ENCODE results near the gene ATP1A4. TPM values are rescaled to one million over a fixed set of nuclear protein-coding genes. Genes with fewer than 3 reads are reported as not detected.

Gene ATP1A4
- total RNA-seq, 4 donors from 2014 or later, result 0.47 TPM; not detected in 3

GRCh38 chr1:160171980-160172379 is 20.6 kb downstream of the ATP1A4 start:
- Histone ChIP-seq H3K36me3 (no peaks in the 10 kb centered on the region), H3K4me1 (no peaks in the 10 kb centered on the region), H3K27me3 (no peaks in the 10 kb centered on the region), H3K27ac (no peak overlapping the region), H3K4me3 (no peak overlapping the region), H3K9me3 (no peaks in the 10 kb centered on the region)
- WGBS, 2 donors (ENCODE audit: low coverage in 1 of 2), result 34 to 72% methylated on average over 8 to 9 of the region's 9 CpGs
- TF ChIP-seq POLR2A (IDR thresholded peaks at IDR 0.05), result no peak
- TF ChIP-seq EP300 (IDR thresholded peaks at IDR 0.05), result no peak
- TF ChIP-seq CTCF (IDR thresholded peaks at IDR 0.05), result no peak
- no peak for ATAC-seq

GRCh38 chr1:160177231-160177630 is 25.8 kb downstream of the ATP1A4 start:
- WGBS, 2 donors (ENCODE audit: low coverage in 1 of 2), result 43 to 80% methylated on average over 1 of the region's 2 CpGs
- TF ChIP-seq CTCF (IDR thresholded peaks at IDR 0.05), result no peak
- no peak for TF ChIP-seq POLR2A (IDR thresholded peaks at IDR 0.05)
- TF ChIP-seq POLR2AphosphoS5 (IDR thresholded peaks at IDR 0.05), result no peak
- TF ChIP-seq EP300 (IDR thresholded peaks at IDR 0.05), result no peak
- Histone ChIP-seq H3K4me1 (no peaks in the 10 kb centered on the region), H3K9me3 (no peaks in the 10 kb centered on the region), H3K27me3 (no peaks in the 10 kb centered on the region), H3K4me3 (no peak overlapping the region), H3K36me3 (no peaks in the 10 kb centered on the region), H3K27ac (no peak overlapping the region)
- ATAC-seq, result no peak

- Histone ChIP-seq H3K27ac (no peak overlapping the region), H3K4me1 (no peaks in the 10 kb centered on the region), H3K36me3 (no peaks in the 10 kb centered on the region), H3K27me3 (no peaks in the 10 kb centered on the region), H3K4me3 (no peak overlapping the region), H3K9me3 (no peaks in the 10 kb centered on the region)
- WGBS, 2 donors (ENCODE audit: low coverage in 1 of 2), result 70% methylated on average over 1 of the region's 1 CpG; no CpG with 5 or more reads in 1 of the 2 donors
- no peak for TF ChIP-seq CTCF (IDR thresholded peaks at IDR 0.05)
- no peak for TF ChIP-seq POLR2A (IDR thresholded peaks at IDR 0.05)
- no peak for TF ChIP-seq EP300 (IDR thresholded peaks at IDR 0.05)
- TF ChIP-seq POLR2AphosphoS5 (IDR thresholded peaks at IDR 0.05), result no peak
- ATAC-seq, result no peak
Observed at GRCh38 chr1:160177667-160178066, 26.3 kb downstream of the ATP1A4 start.

GRCh38 chr1:160178731-160179130 is 27.3 kb downstream of the ATP1A4 start:
- Histone ChIP-seq H3K27me3 (no peaks in the 10 kb centered on the region), H3K4me1 (no peaks in the 10 kb centered on the region), H3K36me3 (no peaks in the 10 kb centered on the region), H3K4me3 (no peak overlapping the region), H3K27ac (no peak overlapping the region), H3K9me3 (no peaks in the 10 kb centered on the region)
- TF ChIP-seq EP300 (IDR thresholded peaks at IDR 0.05) (no peak), POLR2AphosphoS5 (IDR thresholded peaks at IDR 0.05) (no peak), POLR2A (IDR thresholded peaks at IDR 0.05) (no peak), CTCF (IDR thresholded peaks at IDR 0.05) (no peak)
- WGBS, 2 donors (ENCODE audit: low coverage in 1 of 2), result 89 to 93% methylated on average over 2 of the region's 2 CpGs
- no peak for ATAC-seq

- H3K27ac ChIP-seq, result no peak overlapping the region
- H3K36me3 ChIP-seq, result no peaks in the 10 kb centered on the region
- WGBS, 2 donors (ENCODE audit: low coverage in 1 of 2), result 85 to 94% methylated on average over 4 of the region's 4 CpGs
- no peaks in the 10 kb centered on the region for H3K27me3 ChIP-seq
- no peak overlapping the region for H3K4me3 ChIP-seq
- ATAC-seq, result no peak
- no peaks in the 10 kb centered on the region for H3K9me3 ChIP-seq
- H3K4me1 ChIP-seq, result no peaks in the 10 kb centered on the region
- TF ChIP-seq EP300 (IDR thresholded peaks at IDR 0.05) (no peak), CTCF (IDR thresholded peaks at IDR 0.05) (no peak), POLR2A (IDR thresholded peaks at IDR 0.05) (no peak), POLR2AphosphoS5 (IDR thresholded peaks at IDR 0.05) (no peak)
Observed at GRCh38 chr1:160179336-160179735, 27.9 kb downstream of the ATP1A4 start.

Measured in gastroesophageal sphincter (tissue), 4 donors.